Measurements from ENCODE around the gene RNF166.
A peak's percentile ranks its signal among the peaks of the same experiment; 100 is the strongest.

RNF166 gene

GRCh38 chr16:88723507-88723887 lies 17.3 kb upstream of the RNF166 start:
- DNase-seq = no peak

GRCh38 chr16:88722784-88723506 lies 16.7 kb upstream of the RNF166 start:
- DNase-seq = no peak

- no peak for DNase-seq
Observed at GRCh38 chr16:88721815-88722755, 15.9 kb upstream of the RNF166 start.

- DNase-seq = no peak
Observed at GRCh38 chr16:88721236-88721635, 15.0 kb upstream of the RNF166 start.

GRCh38 chr16:88720396-88720970 lies 14.3 kb upstream of the RNF166 start:
- no peak for DNase-seq

GRCh38 chr16:88719933-88720296 lies 13.7 kb upstream of the RNF166 start:
- no peak for DNase-seq

DNA sequence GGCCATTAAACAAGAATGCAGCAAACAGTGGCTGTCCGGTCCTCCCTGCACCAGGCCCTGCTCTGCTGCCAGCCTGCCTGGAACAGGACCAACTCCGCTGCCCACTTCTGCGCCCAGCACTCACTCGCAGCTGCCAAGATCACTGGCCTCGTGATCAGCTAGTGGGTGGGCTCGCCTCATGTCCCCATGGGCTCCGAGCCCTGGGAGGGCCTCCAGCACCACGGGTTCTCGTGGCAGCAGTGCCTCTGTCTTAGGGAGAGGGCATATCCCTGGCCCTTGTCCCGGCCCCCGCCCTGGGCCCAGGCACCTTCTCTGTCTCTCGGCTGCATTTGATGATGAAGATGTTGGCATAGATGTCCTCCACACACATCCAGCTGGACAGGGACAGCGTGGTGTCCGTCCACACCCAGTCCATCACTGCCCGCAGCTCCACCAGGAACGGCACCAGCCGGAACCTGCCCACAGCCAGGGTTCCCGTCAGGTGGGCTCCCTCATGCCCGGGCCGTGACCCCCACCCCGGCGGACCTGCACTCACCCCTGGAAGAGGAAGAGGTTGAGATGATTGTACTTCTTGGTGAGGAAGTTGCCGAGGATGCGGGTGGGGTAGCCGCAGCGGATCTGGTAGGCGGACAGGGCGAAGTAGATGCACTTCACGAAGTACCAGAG lies 13.2 kb upstream of the RNF166 start:
- no peak for DNase-seq

- DNase-seq = no peak
Observed at GRCh38 chr16:88718178-88718577, 12.0 kb upstream of the RNF166 start.

DNA sequence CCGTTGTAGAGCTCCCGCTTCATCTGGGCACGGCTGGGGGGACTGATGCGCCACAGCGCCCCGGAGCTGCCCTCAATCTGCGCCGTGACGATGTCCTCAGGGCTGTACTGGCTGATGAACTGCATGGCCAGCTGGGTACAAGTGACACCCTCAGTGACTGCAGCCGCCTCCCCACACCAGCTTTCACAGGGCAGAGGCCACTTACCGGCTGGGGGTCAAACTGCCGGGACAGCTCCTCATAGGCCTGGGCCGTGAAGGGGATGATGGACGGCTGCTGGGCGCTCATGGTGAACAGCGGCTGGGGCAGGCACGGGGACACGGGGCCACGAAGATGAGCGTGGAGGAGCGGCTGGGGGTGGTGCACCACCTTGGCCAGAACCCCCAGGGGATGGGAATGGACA lies 10.4 kb upstream of the RNF166 start:
- DNase-seq = no peak

- DNase-seq = no peak
Observed at GRCh38 chr16:88716201-88716600, 10.0 kb upstream of the RNF166 start.

DNA sequence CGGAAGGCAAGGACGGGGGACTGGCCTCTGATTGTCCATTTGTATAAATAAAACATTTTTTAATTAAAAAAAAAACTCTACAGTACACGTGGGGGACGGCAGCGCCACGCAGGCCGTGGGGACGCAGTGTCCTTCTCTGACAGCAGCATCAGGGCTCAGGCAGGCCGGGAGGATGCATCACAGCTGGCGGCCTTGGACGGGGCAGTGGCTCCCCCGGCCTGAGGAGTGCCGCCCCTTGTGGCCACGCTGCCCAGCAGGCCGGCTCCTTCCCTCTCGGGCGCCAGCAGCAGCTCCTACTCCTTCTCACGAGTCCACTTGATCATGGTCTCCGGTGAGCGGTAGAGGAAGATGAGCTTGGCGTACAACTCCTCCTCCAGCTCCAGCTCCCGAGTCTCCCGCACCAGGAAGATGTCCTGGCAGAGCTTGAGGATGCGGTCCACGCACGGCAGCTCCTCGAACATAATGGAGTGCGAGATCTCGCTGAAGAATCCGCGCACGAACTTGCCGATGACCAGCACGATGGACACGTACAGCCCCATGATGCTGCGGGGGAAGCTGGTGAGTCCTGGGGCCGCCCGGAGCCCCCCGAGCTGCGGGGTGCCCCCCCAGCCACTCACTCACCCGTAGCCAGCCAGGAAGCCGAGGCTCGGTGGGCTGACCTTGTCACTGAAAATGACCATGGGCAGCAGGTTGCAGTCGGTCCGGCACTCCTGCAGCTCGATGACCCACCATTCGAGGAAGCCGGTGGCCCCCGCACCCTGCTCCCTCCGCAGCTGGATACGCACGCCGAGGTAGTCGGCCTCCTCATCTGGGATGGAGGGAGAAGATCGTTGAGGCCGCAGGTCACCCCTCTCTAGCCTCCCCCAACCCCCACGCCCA lies 9.3 kb upstream of the RNF166 start:
- no peak for DNase-seq

GRCh38 chr16:88714420-88715302 lies 8.5 kb upstream of the RNF166 start:
- DNase-seq = no peak

- no peak for DNase-seq
Observed at GRCh38 chr16:88713568-88714419, 7.6 kb upstream of the RNF166 start.

- DNase-seq = no peak
Observed at GRCh38 chr16:88713054-88713453, 6.8 kb upstream of the RNF166 start.

DNA sequence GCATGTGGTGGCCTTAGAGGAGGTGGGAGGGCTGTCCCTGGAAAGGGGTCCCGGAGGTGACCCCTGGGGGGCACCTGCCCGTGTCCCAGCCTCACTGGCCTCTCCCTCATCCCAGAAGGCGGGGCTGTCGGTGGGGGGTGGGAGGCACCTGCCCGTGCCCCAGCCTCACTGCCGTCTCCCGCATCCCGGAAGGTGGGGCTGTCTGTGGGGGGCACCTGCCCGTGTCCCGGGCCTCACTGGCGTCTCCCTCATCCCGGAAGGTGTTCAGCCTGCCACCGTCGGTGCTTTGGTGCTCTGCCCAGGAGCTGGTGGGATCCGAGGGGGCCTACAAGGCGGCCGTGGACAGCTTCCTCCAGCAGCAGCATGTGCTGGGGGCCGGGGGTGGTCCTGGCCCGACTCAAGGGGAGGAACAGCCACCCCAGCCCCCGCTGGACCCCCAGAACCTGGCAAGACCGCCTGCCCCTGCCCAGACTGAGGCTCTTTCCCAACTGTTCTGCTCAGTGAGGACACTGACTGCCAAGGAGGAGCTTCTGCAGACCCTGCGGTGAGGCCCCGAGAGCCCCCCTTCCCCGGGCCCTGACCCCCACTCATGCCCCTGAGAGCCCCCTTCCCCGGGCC lies 6.3 kb upstream of the RNF166 start:
- no peak for DNase-seq

- DNase-seq = no peak
Observed at GRCh38 chr16:88711750-88712340, 5.6 kb upstream of the RNF166 start.

DNA sequence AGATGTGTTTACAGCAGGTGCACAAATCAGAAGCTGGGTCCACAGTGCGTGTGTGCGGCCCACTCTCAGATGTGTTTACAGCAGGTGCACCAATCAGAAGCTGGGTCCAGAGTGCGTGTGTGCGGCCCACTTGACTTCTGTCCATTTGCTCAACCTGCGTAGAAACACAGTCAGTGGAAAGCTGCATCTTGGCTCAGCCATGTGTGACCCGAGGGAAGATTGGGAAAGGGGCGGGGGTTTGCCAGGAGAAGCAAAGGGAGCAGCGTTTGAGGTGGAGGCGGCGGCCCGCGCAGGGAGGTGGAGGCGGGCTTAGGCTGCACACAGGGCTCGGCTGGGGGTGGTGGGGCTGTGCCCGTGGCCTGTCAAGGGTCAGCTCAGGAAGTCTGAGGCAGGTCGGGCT lies 4.3 kb upstream of the RNF166 start:
- DNase-seq = peak; percentile 63

DNA sequence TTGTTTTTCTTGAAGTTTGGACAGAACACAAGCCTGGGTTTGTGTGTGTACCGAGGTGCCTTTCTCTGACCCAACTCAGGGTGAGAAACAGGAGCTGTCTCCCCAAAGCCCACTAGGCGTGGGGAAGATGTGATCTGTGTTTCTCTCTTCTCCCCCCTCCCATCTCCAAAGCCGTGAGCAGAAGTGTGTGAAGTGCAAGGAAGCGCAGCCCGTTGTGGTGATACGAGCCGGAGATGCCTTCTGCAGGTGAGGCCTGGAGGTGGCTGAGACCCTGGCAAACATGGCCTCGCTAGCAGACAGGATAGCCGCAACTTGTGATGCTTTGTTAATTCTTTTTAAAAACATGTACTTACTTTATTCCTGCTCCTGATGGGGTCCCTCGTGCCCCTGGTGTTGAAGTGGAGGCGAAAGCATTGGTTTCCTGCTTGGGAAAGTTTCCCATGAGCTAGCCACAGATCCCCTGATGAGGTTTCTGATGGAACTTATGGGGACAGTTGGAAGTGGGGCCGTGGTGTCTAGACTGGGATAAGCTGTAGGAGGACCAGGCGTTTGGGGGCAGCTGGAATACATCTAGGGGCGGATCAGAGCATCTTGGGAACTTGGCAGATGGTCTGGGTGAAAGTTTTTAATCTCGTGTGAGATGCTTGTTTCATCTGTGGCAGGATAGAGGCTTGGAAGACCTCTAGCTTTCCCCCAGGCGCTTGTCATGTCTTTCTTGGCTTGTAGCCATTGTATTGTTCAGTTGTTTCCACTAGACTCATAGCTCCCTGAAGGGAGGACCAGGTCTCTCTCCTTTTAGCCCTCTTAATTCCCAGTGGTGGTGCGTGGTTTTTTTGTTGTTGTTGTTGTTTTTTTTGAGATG lies 988 bp upstream of the RNF166 start:
- DNase-seq = no peak

All from DMS53 (cell line).